ENCODE results near the gene KLF2. TPM values are rescaled to one million over a fixed set of nuclear protein-coding genes. Genes with fewer than 3 reads are reported as not detected.

Gene KLF2
- total RNA-seq, 2 donors from 2014 or later: 19.8 to 24.4 TPM

- Histone ChIP-seq H3K9me3 (no peaks in the 10 kb centered on the region), H3K4me3 (peak overlapping the region; percentile 67 to 68), H3K27ac (peak overlapping the region; percentile 82 to 89), H3K4me1 (replicated peaks) (no peaks in the 10 kb centered on the region), H3K27me3 (replicated peaks; ENCODE audit: insufficient read depth) (no peaks in the 10 kb centered on the region), H3K36me3 (no peaks in the 10 kb centered on the region)
- DNase-seq (ENCODE audit: low spot score): no peak
- intact Hi-C loops (cut with DNase I): loop anchor here (5.0 kb wide), 2 partner anchors 40 to 80 kb away; no protein-coding TSS in a partner anchor
- TF ChIP-seq POLR2AphosphoS5 (IDR thresholded peaks at IDR 0.05) (no peak), POLR2A (IDR thresholded peaks at IDR 0.05) (no peak), CTCF (IDR thresholded peaks at IDR 0.05) (no peak)
- WGBS: 76% methylated on average over 14 of the region's 14 CpGs
Measured at GRCh38 chr19:16327169-16327475, 2.5 kb downstream of the KLF2 start.

- WGBS: 46% methylated on average over 5 of the region's 6 CpGs
- Histone ChIP-seq H3K36me3 (no peaks in the 10 kb centered on the region), H3K27me3 (replicated peaks; ENCODE audit: insufficient read depth) (no peaks in the 10 kb centered on the region), H3K27ac (peak overlapping the region; percentile 54 to 82), H3K9me3 (no peaks in the 10 kb centered on the region), H3K4me1 (replicated peaks) (no peaks in the 10 kb centered on the region), H3K4me3 (peak overlapping the region in 1 of 2 donors; percentile 1)
- TF ChIP-seq CTCF (IDR thresholded peaks at IDR 0.05) (no peak), POLR2AphosphoS5 (IDR thresholded peaks at IDR 0.05) (no peak), POLR2A (IDR thresholded peaks at IDR 0.05) (no peak)
- intact Hi-C loops (cut with DNase I): loop anchor here (5.0 kb wide), 2 partner anchors 40 to 80 kb away; no protein-coding TSS in a partner anchor
- no peak for DNase-seq (ENCODE audit: low spot score)
Measured at GRCh38 chr19:16327501-16327900, 2.9 kb downstream of the KLF2 start.

- 46% methylated on average over 20 of the region's 20 CpGs for WGBS
- Histone ChIP-seq H3K9me3 (no peaks in the 10 kb centered on the region), H3K36me3 (no peaks in the 10 kb centered on the region), H3K27ac (peak overlapping the region; percentile 54 to 82), H3K4me1 (replicated peaks) (no peaks in the 10 kb centered on the region), H3K4me3 (peak overlapping the region in 1 of 2 donors; percentile 1), H3K27me3 (replicated peaks; ENCODE audit: insufficient read depth) (no peaks in the 10 kb centered on the region)
- intact Hi-C loops (cut with DNase I): loop anchor here (2.0 to 5.0 kb wide), 3 partner anchors 41 to 81 kb away; no protein-coding TSS in a partner anchor
- DNase-seq (ENCODE audit: low spot score): peak; percentile 31
- TF ChIP-seq CTCF (IDR thresholded peaks at IDR 0.05): no peak
- no peak for TF ChIP-seq POLR2A (IDR thresholded peaks at IDR 0.05)
- TF ChIP-seq POLR2AphosphoS5 (IDR thresholded peaks at IDR 0.05): peak; percentile 52
Measured at GRCh38 chr19:16327911-16328823, 3.5 kb downstream of the KLF2 start.

- intact Hi-C loops (cut with DNase I): loop anchor here (2.0 to 5.0 kb wide), 3 partner anchors 42 to 82 kb away; no protein-coding TSS in a partner anchor
Measured at GRCh38 chr19:16328824-16329482, 4.3 kb downstream of the KLF2 start.

More at GRCh38 chr19:16328824-16329482, 4.3 kb downstream of the KLF2 start:
- H3K36me3 ChIP-seq: no peaks in the 10 kb centered on the region
- no peaks in the 10 kb centered on the region for H3K27me3 ChIP-seq (replicated peaks; ENCODE audit: insufficient read depth)
- no peaks in the 10 kb centered on the region for H3K4me1 ChIP-seq (replicated peaks)
- no peak overlapping the region for H3K4me3 ChIP-seq
- no peaks in the 10 kb centered on the region for H3K9me3 ChIP-seq
- no peak for TF ChIP-seq CTCF (IDR thresholded peaks at IDR 0.05)
- no peak for TF ChIP-seq POLR2A (IDR thresholded peaks at IDR 0.05)
- TF ChIP-seq POLR2AphosphoS5 (IDR thresholded peaks at IDR 0.05): no peak
- no peak for DNase-seq (ENCODE audit: low spot score)
- peak overlapping the region in 1 of 2 donors; percentile 82 for H3K27ac ChIP-seq
- 51% methylated on average over 11 of the region's 11 CpGs for WGBS
